ENCODE results near the gene ZBTB25. TPM values are rescaled to one million over a fixed set of nuclear protein-coding genes. Genes with fewer than 3 reads are reported as not detected.

ZBTB25 gene
- total RNA-seq, 2 experiments from 2014 or later = 56.8 to 58.1 TPM

DNA sequence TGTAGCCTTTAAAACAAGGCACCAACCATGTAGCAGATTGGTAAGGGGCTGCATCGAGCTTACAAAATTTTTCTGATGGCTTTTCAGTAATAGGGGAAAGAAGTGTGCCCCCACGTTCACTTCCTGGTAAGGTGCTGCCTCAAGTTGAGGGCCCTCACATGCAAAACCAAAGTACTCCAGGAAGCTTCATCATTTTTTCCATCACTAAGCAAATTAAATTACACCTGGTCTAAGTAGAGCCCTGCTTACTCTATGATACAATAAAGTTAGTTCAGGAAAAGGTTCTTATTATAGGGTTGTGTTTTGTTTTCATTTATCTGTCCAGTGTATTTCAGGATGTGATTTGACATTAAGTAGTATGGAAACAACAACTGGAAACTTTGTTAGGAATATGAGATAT is 53.4 kb downstream of the ZBTB25 start:
- H3K27me3 ChIP-seq (ENCODE audit: control insufficient read depth in 1 of 2, insufficient read depth in 2 of 2, low read length in 2 of 2) = no peaks in the 10 kb centered on the region
- peaks cover 44% of the 10 kb centered on the region for H3K36me3 Mint-ChIP-seq (ENCODE audit: low read depth)
- peaks cover 12% of the 10 kb centered on the region for H3K4me1 Mint-ChIP-seq (ENCODE audit: low read depth)
- no peak overlapping the region for H3K27ac ChIP-seq (ENCODE audit: low read depth in 1 of 2, low read length in 2 of 2)
- POLR2A ChIA-PET = no interaction called here
- no peak for DNase-seq
- H3K4me1 ChIP-seq (ENCODE audit: insufficient read depth, low read length) = peaks cover 7% of the 10 kb centered on the region
- H3K9me3 Mint-ChIP-seq = no peaks in the 10 kb centered on the region
- no peak overlapping the region for H3K27ac Mint-ChIP-seq
- H3K4me3 Mint-ChIP-seq = no peak overlapping the region
- CTCF ChIA-PET = interaction anchor here (0.6 to 1.9 kb wide), 2 partner anchors 20 to 29 kb away, joined by 3 to 7 read pairs; no protein-coding TSS in a partner anchor
- H3K27me3 Mint-ChIP-seq = no peaks in the 10 kb centered on the region
- no peak overlapping the region for H3K4me3 ChIP-seq (ENCODE audit: low read length)
- peaks cover 44% of the 10 kb centered on the region for H3K36me3 ChIP-seq (ENCODE audit: insufficient read depth, low read length)
- intact Hi-C loops (cut with DNase I, micrococcal nuclease) = no loop called here
- no peak for ATAC-seq (ENCODE audit: poor library complexity)
- H3K9me3 ChIP-seq (ENCODE audit: control insufficient read depth in 1 of 2, insufficient read depth in 1 of 2, low read length in 2 of 2) = no peaks in the 10 kb centered on the region
- TF ChIP-seq, protein P1, sequence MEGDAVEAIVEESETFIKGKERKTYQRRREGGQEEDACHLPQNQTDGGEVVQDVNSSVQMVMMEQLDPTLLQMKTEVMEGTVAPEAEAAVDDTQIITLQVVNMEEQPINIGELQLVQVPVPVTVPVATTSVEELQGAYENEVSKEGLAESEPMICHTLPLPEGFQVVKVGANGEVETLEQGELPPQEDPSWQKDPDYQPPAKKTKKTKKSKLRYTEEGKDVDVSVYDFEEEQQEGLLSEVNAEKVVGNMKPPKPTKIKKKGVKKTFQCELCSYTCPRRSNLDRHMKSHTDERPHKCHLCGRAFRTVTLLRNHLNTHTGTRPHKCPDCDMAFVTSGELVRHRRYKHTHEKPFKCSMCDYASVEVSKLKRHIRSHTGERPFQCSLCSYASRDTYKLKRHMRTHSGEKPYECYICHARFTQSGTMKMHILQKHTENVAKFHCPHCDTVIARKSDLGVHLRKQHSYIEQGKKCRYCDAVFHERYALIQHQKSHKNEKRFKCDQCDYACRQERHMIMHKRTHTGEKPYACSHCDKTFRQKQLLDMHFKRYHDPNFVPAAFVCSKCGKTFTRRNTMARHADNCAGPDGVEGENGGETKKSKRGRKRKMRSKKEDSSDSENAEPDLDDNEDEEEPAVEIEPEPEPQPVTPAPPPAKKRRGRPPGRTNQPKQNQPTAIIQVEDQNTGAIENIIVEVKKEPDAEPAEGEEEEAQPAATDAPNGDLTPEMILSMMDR (IDR thresholded peaks at IDR 0.05) = no peak

DNA sequence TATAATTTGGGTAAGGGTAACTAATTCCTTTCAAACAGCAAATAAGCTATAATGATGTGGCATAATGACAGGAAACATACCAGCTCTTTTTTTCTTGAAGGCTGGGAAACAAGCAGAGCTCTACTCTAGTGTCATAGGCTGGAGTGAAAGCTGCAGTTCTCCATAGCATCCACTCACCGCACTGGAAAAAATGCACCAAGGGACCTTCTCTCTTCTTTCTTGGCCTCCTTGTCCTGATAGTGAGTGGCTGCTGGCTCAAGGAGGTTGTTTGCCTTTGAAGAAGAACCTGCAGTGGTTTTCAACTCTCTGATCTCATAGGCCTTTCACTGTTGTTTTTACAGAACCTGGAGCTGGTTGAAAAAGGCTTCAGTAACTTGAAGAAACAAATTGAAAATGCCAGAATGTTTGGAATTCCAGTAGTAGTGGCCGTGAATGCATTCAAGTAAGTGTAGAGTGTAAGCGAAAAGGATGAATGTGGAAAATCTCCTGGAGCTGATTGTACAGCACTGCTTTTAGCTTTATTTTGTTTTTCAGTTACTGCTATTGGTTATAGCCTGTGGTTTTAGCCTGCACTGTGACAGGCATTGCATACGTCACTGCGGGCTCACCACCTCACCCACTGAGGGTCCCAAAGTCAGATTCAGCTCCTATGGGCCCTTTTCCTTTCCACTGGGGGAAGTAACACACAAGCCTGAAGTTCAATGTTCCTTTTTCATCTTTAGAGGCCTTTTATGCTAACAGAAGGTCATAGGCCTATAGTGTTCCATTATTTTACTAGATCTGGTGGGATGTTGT is 55.6 kb downstream of the ZBTB25 start:
- peaks cover 41% of the 10 kb centered on the region for H3K36me3 Mint-ChIP-seq (ENCODE audit: low read depth)
- no peak for ATAC-seq (ENCODE audit: poor library complexity)
- intact Hi-C loops (cut with DNase I, micrococcal nuclease) = no loop called here
- H3K4me3 Mint-ChIP-seq = no peak overlapping the region
- Histone ChIP-seq H3K9me3 (ENCODE audit: control insufficient read depth in 1 of 2, insufficient read depth in 1 of 2, low read length in 2 of 2) (no peaks in the 10 kb centered on the region), H3K36me3 (ENCODE audit: insufficient read depth, low read length) (peaks cover 35% of the 10 kb centered on the region), H3K4me1 (ENCODE audit: insufficient read depth, low read length) (peaks cover 20% of the 10 kb centered on the region), H3K27ac (ENCODE audit: low read depth in 1 of 2, low read length in 2 of 2) (no peak overlapping the region), H3K27me3 (ENCODE audit: control insufficient read depth in 1 of 2, insufficient read depth in 2 of 2, low read length in 2 of 2) (no peaks in the 10 kb centered on the region), H3K4me3 (ENCODE audit: low read length) (no peak overlapping the region)
- peak in 1 of 14 experiments; percentile 48 for DNase-seq
- peaks cover 29% of the 10 kb centered on the region for H3K4me1 Mint-ChIP-seq (ENCODE audit: low read depth)
- ChIA-PET POLR2A (interaction anchor here (0.6 kb wide), 1 partner anchor 13 kb away, joined by 4 read pairs; no protein-coding TSS in a partner anchor), CTCF (interaction anchor here (0.7 to 1.8 kb wide), 3 partner anchors 13 to 63 kb away, joined by 3 to 6 read pairs (median 3); no protein-coding TSS in a partner anchor)
- no peaks in the 10 kb centered on the region for H3K9me3 Mint-ChIP-seq
- H3K27me3 Mint-ChIP-seq = no peaks in the 10 kb centered on the region
- TF ChIP-seq, protein P1 (IDR thresholded peaks at IDR 0.05) = no peak
- H3K27ac Mint-ChIP-seq = peak overlapping the region; percentile 52

DNA sequence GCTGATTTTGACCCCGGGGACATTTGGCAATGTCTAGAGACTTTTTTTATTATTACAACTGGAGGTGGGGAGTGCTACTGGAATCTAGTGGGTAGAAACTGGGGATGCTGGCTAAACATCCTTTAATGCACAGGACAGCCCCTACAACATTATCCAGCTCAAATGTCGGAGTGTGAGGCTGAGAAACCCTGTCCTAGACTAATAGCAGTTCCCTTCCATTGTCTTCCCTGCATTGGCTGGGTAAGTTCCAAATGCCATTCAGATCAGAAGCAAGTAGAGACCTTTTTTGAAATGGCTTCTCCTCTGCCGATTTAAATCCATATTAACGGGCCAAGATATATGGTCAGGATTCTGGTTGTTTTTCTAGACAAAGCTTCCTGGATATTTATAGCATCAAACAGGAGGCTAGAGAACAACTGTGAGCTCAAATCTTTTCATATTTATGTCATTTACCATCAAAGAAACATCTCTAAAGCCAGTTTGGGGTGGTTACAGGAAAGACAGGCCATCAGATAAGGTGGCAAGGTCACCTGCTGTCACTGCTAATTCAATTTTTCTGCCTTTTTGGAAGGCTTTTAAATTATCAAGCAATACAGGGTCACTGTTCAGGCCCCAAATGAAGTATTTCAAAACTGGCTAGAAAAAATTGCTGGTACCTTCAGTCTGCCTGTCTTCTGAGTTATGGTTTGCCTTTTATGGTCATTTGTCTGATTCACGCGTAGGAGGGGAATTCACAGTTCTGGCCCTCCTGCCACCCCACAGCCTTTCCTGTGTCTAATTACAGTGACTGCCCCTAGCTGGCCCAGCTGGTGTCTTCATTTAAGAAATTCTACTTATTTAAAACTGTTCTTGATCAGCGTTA is 58.4 kb downstream of the ZBTB25 start:
- Histone ChIP-seq H3K36me3 (ENCODE audit: insufficient read depth, low read length) (peaks cover 34% of the 10 kb centered on the region), H3K4me1 (ENCODE audit: insufficient read depth, low read length) (peaks cover 20% of the 10 kb centered on the region), H3K4me3 (ENCODE audit: low read length) (no peak overlapping the region), H3K27me3 (ENCODE audit: control insufficient read depth in 1 of 2, insufficient read depth in 2 of 2, low read length in 2 of 2) (no peaks in the 10 kb centered on the region), H3K9me3 (ENCODE audit: control insufficient read depth in 1 of 2, insufficient read depth in 1 of 2, low read length in 2 of 2) (no peaks in the 10 kb centered on the region), H3K27ac (ENCODE audit: low read depth in 1 of 2, low read length in 2 of 2) (peak overlapping the region; percentile 9 to 50)
- ChIA-PET CTCF (no interaction called here), POLR2A (interaction anchor here (1.4 kb wide), 1 partner anchor 19 kb away, joined by 5 read pairs; no protein-coding TSS in a partner anchor)
- no peaks in the 10 kb centered on the region for H3K9me3 Mint-ChIP-seq
- H3K27me3 Mint-ChIP-seq = no peaks in the 10 kb centered on the region
- peak overlapping the region; percentile 72 for H3K27ac Mint-ChIP-seq
- intact Hi-C loops (cut with DNase I, micrococcal nuclease) = no loop called here
- peaks cover 56% of the 10 kb centered on the region for H3K36me3 Mint-ChIP-seq (ENCODE audit: low read depth)
- H3K4me3 Mint-ChIP-seq = no peak overlapping the region
- TF ChIP-seq, protein P1 (IDR thresholded peaks at IDR 0.05) = no peak
- peaks cover 29% of the 10 kb centered on the region for H3K4me1 Mint-ChIP-seq (ENCODE audit: low read depth)
- ATAC-seq (ENCODE audit: poor library complexity) (peak; percentile 81), DNase-seq (peak in 6 of 14 experiments; percentile 7 to 72 (median 48))

Measured in CD4-positive, alpha-beta T cell (primary cell).